HG03108 (cell line): ENCODE results near the gene RNASE9.
"Not testable (repeated sequence)": the region's sequence is repeated elsewhere in the genome, so short reads cannot be mapped to it uniquely, and the experiment has no call there.

Experiments used
- ATAC-seq: cut with Tn5 transposase; IDR thresholded peaks from one replicate; pipeline ENCODE4 v1.9.1; 2021; ENCODE audit warnings: moderate library complexity; ENCODE audit not compliant: unreplicated experiment

The RNASE9 gene

GRCh38 chr14:20578325-20578724, 17.5 kb upstream of the RNASE9 start:
- ATAC-seq = no peak

- ATAC-seq = not testable (repeated sequence)
Observed at GRCh38 chr14:20572382-20572990, 11.6 kb upstream of the RNASE9 start.

- not testable (repeated sequence) for ATAC-seq
Observed at GRCh38 chr14:20570720-20571119, 9.9 kb upstream of the RNASE9 start.

GRCh38 chr14:20569865-20570264, 9.0 kb upstream of the RNASE9 start:
- ATAC-seq = not testable (repeated sequence)

GRCh38 chr14:20569066-20569465, 8.2 kb upstream of the RNASE9 start:
- ATAC-seq = no peak

GRCh38 chr14:20568393-20568792, 7.5 kb upstream of the RNASE9 start:
- no peak for ATAC-seq

- ATAC-seq = not testable (repeated sequence)
Observed at GRCh38 chr14:20567199-20567598, 6.4 kb upstream of the RNASE9 start.

GRCh38 chr14:20564501-20564997, 3.7 kb upstream of the RNASE9 start:
- no peak for ATAC-seq

GRCh38 chr14:20563971-20564370, 3.1 kb upstream of the RNASE9 start:
- no peak for ATAC-seq

GRCh38 chr14:20559461-20559904, 1.4 kb downstream of the RNASE9 start:
- ATAC-seq = no peak

GRCh38 chr14:20557212-20557542, 3.7 kb downstream of the RNASE9 start:
- no peak for ATAC-seq

GRCh38 chr14:20556500-20557211, 4.2 kb downstream of the RNASE9 start:
- ATAC-seq = no peak

GRCh38 chr14:20555845-20556244, 5.0 kb downstream of the RNASE9 start:
- ATAC-seq = no peak

GRCh38 chr14:20553024-20553423, 7.8 kb downstream of the RNASE9 start:
- ATAC-seq = no peak

GRCh38 chr14:20551606-20552005, 9.2 kb downstream of the RNASE9 start:
- ATAC-seq = no peak

- ATAC-seq = no peak
Observed at GRCh38 chr14:20550926-20551325, 9.9 kb downstream of the RNASE9 start.

- ATAC-seq = no peak
Observed at GRCh38 chr14:20548414-20549158, 12.3 kb downstream of the RNASE9 start.

- ATAC-seq = no peak
Observed at GRCh38 chr14:20546877-20547276, 14.0 kb downstream of the RNASE9 start.

- ATAC-seq = no peak
Observed at GRCh38 chr14:20539906-20540305, 20.9 kb downstream of the RNASE9 start.

GRCh38 chr14:20530771-20531571, 29.9 kb downstream of the RNASE9 start:
- no peak for ATAC-seq

- no peak for ATAC-seq
Observed at GRCh38 chr14:20529806-20530205, 31.0 kb downstream of the RNASE9 start.
